Left renal cortex interstitium (tissue), 4 donors: ENCODE results near the gene POLR1E. TPM values are rescaled to one million over a fixed set of nuclear protein-coding genes. Genes with fewer than 3 reads are reported as not detected.

Experiments used
- DNase-seq, 4 donors: peaks; one replicate each; pipeline ENCODE4 v3.0.0-alpha.2; 2013; ENCODE audit warnings: low read depth in 4 of 4, low spot score in 2 of 4, missing footprints in 1 of 4
- polyA plus RNA-seq, 4 donors: library from polyadenylated mRNA; unstranded; fragments of 120-200 nt; gene quantifications; one replicate each; pipeline ENCODE4 v1.2.1, GENCODE V29; 2013; ENCODE audit not compliant: insufficient read length in 4 of 4

Gene POLR1E
- polyA plus RNA-seq, 4 donors, result 23.0 to 26.0 (median 23.7) TPM

DNA sequence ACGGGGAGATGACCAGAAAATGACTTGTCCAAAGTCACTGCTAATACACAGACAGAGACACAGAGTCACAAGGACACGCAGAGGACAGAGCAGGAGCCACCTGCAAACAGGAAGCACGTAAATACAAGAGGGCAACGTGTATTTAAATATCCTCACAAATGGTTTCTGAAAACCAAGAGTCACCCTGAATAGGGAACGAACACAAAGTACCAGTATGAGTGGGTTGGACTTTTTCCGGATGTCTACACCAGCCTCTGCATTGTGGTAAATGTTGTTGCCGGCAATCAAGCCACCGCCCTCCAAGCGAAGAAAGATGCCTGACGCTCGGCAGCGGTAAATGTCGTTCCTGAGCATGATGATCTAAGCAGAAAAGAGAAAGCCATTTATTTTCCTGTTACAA lies 46.0 kb downstream of the POLR1E start:
- DNase-seq, result no peak

DNA sequence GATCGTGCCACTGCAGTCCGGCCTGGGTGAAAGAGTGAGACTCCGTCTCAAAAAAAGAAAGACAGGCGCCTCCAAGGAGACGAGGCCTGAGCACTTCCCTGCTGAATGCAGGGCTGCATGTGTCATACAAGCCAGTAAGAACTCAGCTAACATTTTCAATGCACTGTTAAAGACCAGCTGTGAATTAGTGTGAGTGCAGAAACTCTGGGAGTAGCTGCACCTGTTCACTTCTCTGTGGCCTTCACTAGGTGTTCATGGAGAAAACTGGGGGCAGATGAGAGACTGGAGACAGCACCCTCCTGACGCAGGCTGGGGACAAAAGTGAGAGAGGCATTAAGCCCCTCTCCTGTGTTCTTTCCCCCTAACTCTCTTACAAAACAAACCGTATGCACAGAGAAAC lies 48.7 kb downstream of the POLR1E start:
- DNase-seq, result no peak

DNA sequence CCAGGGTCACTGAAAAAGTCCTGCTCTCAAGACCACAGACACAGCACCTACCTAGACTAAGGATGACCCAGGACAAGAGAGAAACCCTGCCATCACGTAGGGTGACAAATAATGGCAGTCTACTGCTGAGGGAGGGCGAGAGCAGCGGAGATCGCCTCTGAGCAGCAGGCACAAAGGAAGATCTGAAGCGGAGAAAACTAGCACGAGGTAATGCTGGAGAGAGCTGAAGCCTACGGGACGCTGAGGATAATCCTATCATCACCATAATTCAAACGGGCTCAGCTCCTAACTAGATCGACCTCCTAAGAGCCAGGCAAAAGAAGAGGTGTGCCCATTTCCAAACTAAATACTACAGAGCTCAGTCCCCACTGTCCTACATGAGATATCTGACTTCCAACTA lies 49.2 kb downstream of the POLR1E start:
- no peak for DNase-seq

DNA sequence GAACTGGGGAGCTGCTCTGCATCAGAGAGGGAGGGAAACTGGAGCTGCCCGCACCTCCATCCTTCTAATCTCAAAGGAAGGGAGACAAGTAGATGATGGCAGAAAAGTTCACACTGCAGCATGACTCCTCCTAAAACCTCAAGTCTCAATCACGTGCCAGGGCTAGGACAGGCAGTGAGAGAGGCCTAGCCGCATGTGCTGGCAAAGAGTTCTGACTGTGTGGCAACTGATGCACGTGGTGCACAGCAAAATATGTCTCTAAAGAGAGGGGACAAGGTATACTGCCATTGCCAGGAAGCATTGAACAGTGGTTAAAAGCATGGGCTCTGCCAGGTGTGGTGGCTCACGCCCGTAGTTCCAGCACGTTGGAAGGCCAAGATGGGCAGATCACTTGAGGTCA lies 52.4 kb downstream of the POLR1E start:
- no peak for DNase-seq

DNA sequence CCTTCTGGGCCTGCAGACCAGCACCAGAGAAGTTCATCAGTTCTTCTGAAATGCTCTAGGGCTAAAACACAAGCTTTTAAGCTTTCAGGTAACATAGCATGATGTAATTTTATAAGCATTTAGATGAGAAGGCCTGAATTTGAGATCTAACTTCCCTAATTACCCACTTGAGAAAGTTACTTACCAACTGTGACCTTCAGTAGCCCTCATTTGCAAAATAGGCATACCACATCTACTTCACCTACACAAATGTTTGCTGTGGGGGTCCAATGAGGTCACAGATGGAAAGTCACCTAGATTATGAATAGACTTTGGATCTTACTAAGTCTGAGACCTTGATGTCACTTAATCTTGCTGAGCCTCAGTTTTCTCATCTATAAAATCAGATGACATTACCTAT lies 53.9 kb downstream of the POLR1E start:
- no peak for DNase-seq

DNA sequence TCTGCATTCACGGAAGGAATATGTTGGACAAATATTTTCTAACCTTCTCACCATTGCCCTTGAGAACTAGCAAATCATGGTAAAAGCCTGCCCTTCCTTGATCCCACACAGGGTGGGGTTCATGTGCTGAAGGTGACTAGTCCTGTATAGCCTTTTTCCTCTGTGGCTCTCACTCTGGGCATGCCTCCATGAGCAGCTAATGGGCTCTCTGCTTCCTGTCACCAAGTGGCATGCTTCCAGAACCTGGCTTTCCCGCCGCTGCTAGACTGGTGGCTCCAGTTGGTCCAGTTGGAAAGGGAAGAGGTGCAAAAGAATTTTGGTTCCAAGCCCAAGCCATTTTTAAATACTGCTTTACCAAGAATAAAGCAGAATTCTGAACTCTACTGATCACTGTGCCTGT lies 54.9 kb downstream of the POLR1E start:
- DNase-seq, result peak in 2 of 4 donors; percentile 3 to 16

DNA sequence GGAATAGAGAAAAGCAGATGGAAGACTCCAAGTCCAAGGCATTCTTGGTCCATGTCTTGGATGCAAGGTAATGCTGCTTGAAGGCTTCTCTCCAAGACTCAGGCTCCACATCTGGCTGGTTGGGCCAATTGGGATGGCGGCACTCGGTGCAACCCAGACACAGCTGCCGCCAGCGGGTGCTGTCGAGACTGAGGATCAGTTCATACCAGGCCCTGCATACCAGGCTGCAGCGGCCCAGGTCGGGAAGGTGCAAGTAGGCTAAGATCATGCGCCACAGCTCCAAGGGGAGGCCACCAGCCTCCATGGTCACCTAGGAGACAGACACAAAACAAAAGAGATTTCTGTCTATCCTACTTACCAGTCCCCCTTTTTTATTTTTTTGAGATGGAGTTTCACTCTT lies 55.7 kb downstream of the POLR1E start:
- DNase-seq, result no peak

DNA sequence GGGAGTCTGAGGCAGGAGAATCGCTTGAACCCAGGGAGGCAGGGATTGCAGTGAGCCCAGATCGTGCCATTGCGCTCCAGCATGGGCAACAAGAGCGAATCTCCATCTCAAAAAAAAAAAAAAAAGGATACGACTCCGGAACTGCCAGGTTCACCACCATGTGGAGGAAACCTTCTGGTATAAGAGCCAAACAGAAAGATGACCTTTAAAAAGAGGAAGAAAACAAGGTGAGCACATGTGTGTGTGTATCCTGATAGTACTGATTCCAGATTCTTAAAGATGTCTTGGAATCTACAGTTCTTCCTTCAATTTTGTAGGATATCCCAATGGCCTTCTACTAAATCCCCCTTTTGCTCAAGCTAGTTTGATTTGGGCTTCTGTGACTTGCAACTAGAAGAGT lies 56.7 kb downstream of the POLR1E start:
- no peak for DNase-seq

DNA sequence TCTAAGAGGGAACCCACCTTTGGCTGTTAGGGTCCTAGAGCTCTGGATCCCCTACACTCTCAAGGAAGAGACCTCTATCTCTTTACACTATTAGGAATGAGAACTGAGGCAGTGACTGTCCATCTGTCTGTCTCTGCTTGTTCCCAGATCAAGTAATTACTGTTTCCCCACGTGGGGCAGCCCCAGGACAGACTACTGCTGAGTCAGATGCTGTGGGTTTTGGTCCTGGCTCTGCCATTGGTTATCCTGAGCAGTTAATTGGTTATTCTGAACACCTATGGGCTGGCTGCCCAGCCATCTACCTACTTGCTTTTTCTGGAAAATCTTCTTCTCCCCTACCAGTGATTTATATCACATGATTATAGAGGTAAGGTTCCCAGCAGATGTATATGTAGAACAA lies 57.1 kb downstream of the POLR1E start:
- no peak for DNase-seq

DNA sequence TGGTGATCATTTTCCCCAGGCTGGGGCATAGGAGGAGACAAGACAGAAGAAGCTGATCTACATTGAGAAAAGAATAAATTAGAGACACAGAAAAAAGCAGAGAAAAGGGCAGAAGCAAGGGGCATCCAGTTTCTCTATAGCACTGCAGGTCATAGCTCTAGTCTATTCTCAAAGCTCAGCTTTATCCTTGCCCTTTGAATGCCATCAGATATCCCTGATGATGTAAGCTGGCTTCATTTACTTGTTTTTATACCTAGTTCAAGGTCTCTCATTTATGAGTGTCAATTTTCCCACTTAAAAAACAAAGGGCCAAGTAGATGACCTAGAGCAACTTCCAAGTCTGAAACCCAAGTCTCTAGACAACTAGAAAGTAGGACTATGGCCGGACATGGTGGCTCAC lies 57.7 kb downstream of the POLR1E start:
- DNase-seq, result no peak

DNA sequence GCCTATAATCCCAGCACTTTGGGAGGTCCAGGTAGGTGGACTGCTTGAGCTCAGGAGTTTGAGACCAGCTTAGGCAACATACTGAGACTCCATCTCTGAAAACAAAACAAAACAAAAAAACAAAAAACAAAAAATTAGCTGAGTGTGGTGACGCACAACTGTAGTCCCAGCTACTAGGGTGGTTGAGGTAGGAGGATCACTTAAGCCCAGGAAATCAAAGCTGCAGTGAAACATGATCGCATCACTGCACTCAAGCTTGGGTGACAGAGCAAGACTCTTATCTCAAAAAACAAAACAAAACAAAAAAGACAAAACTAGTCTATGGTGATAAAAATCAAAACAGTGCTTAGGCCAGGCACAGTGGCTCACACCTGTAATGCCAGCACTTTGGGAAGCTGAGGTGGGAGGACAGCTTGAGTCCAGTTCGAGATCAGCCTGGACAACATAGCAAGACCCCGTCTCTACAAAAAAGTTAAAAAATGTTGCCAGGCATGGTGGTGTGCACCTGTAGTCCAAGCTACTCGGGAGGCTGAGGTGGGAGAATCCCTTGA lies 61.7 kb downstream of the POLR1E start:
- DNase-seq, result no peak

DNA sequence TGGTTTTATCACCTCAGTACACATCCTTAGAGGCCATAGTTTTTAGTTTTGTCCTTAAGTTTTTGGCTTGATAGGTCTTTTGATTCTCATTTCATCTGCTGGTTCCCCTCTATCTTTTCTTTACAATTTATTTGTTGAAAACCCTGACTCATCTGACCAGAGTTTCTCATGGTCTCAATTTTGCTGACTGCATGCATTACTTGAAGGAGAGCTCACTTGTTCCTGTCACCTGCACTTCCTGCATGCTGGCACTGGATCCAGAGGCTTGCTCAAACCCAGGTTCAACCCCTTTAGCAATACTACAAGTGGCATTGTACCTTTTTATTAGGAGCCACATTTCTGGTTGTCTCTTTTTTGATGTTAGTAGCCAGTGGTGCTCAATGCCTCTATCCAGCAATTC lies 63.8 kb downstream of the POLR1E start:
- DNase-seq, result no peak

DNA sequence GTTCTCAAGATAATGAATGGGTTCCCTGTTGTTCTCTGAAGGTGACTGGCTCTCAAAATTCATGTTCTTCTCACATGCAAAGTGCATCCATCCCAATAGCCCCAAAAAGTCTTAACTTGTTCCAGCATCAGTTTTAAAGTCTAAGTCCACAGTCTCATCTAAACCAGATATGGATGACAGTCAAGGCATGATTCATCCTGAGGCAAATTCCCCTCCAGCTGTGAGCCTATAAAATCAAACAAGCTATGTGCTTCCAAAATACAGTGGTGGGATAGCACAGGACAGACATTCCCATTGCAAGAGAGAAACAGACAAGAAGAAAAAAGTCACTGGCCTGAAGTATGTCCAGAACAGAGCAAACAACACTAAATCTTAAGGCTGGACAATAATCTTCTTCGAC lies 65.0 kb downstream of the POLR1E start:
- DNase-seq, result no peak

DNA sequence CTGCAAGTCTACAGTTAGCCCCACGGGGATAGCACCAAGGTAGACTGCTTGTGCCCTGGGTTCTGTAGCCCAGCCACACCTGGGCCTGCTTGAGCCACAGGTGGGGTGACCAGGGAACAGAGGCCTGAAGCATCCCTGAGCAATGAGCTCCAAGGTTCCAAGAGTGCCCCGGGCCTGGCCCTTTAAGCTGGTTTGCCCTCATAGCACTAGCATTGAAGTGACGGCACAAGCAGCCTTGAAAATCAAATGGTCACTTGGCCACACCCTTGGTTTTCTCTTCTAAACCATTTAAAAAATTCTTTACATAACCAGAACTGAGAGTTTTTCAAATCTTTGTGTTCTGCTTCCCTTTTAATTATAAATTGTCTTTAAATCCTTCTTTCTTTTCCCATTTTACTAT lies 65.7 kb downstream of the POLR1E start:
- DNase-seq, result no peak

DNA sequence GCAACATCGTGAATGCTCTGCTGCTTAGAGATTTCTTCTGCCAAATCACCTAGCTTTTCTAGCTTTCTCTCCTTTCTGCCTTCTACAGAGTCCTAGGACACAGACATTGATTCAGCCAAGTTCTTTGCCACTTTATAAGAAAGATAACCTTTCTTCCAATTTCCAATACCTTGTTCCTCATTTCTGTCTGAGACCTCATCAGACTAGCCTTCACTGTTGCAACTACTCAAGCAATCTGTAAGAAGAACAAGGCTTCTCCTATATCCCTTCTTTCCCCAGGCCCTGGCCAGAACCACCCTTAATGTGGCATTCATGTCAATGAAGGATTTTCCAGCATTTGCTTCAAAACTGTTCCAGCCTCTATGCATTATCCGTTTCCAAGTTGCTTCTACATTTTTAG lies 66.1 kb downstream of the POLR1E start:
- no peak for DNase-seq

Other genes starting within 250 kb of the POLR1E start
- 100 to 1,000 TPM; 138 to 156 (median 147) TPM for gene GRHPR, start 63.3 kb upstream of the POLR1E start, polyA plus RNA-seq
- gene ZBTB5, start 20.5 kb upstream of the POLR1E start, polyA plus RNA-seq, result 10 to 100 TPM; 29.5 to 32.0 (median 31.6) TPM
- gene FBXO10, start 90.4 kb downstream of the POLR1E start, polyA plus RNA-seq, result 10 to 100 TPM; 11.7 to 19.8 (median 15.1) TPM
- gene TOMM5, start 106.6 kb downstream of the POLR1E start, polyA plus RNA-seq, result 100 to 1,000 TPM; 110 to 138 (median 124) TPM
- gene FRMPD1, start 165.0 kb downstream of the POLR1E start, polyA plus RNA-seq, result 1 to 10 TPM in 1 of 4 donors, under 1 TPM in 3; 0.72 to 1.3 (median 0.88) TPM